G401 (cell line): ENCODE data around the gene NEK1. TPM values are rescaled to one million over a fixed set of nuclear protein-coding genes. Genes with fewer than 3 reads are reported as not detected.
A peak's percentile ranks its signal among the peaks of the same experiment; 100 is the strongest.

Source experiments
- DNase-seq: peaks from one replicate; pipeline ENCODE4 v3.0.0-alpha.2; 2015; ENCODE audit warnings: low spot score
- in situ Hi-C: cut with HindIII; loops from 2 replicates; pipeline ENCODE4 v1.10.0; 2016; ENCODE audit warnings: low sequenced_read_pairs, mixed read lengths
- total RNA-seq: library from RNA; depleted of rRNA; stranded (reverse); fragments of >200 nt; shearing (Covaris generic); gene quantifications from 2 replicates; pipeline ENCODE4 v1.2.3, GENCODE V29; 2014

Gene NEK1
- total RNA-seq, 1 experiment from 2014 or later = 3.9 TPM

- in situ Hi-C loops = no loop called here
- DNase-seq = no peak
Measured at GRCh38 chr4:169399976-169400767, 212.2 kb downstream of the NEK1 start.

GRCh38 chr4:169398316-169398715 is 214.1 kb downstream of the NEK1 start:
- in situ Hi-C loops = no loop called here
- no peak for DNase-seq

- no peak for DNase-seq
- in situ Hi-C loops = no loop called here
Measured at GRCh38 chr4:169397762-169398161, 214.6 kb downstream of the NEK1 start.

GRCh38 chr4:169385376-169385775 is 227.0 kb downstream of the NEK1 start:
- in situ Hi-C loops = no loop called here
- no peak for DNase-seq

GRCh38 chr4:169384779-169385178 is 227.6 kb downstream of the NEK1 start:
- no peak for DNase-seq
- in situ Hi-C loops = no loop called here

GRCh38 chr4:169383724-169384123 is 228.7 kb downstream of the NEK1 start:
- DNase-seq = no peak
- in situ Hi-C loops = no loop called here

GRCh38 chr4:169379688-169380087 is 232.7 kb downstream of the NEK1 start:
- DNase-seq = no peak
- in situ Hi-C loops = no loop called here

GRCh38 chr4:169377367-169377766 is 235.0 kb downstream of the NEK1 start:
- in situ Hi-C loops = no loop called here
- no peak for DNase-seq

GRCh38 chr4:169376421-169376820 is 236.0 kb downstream of the NEK1 start:
- in situ Hi-C loops = no loop called here
- DNase-seq = no peak

- in situ Hi-C loops = no loop called here
- no peak for DNase-seq
Measured at GRCh38 chr4:169372791-169373190, 239.6 kb downstream of the NEK1 start.

GRCh38 chr4:169369634-169370033 is 242.7 kb downstream of the NEK1 start:
- in situ Hi-C loops = no loop called here
- DNase-seq = no peak

- in situ Hi-C loops = no loop called here
- no peak for DNase-seq
Measured at GRCh38 chr4:169367826-169368225, 244.6 kb downstream of the NEK1 start.

GRCh38 chr4:169366821-169367220 is 245.6 kb downstream of the NEK1 start:
- DNase-seq = no peak
- in situ Hi-C loops = no loop called here

- in situ Hi-C loops = no loop called here
Measured at GRCh38 chr4:169362607-169363006, 249.8 kb downstream of the NEK1 start.

GRCh38 chr4:169361756-169362155 is 250.6 kb downstream of the NEK1 start:
- DNase-seq = no peak
- in situ Hi-C loops = no loop called here

More at GRCh38 chr4:169362607-169363006, 249.8 kb downstream of the NEK1 start:
- no peak for DNase-seq

- DNase-seq = no peak
- in situ Hi-C loops = no loop called here
Measured at GRCh38 chr4:169359961-169360360, 252.4 kb downstream of the NEK1 start.

GRCh38 chr4:169352360-169352759 is 260.0 kb downstream of the NEK1 start:
- no peak for DNase-seq
- in situ Hi-C loops = no loop called here

- peak; percentile 5 for DNase-seq
- in situ Hi-C loops = no loop called here
Measured at GRCh38 chr4:169351872-169352271, 260.5 kb downstream of the NEK1 start.

- in situ Hi-C loops = no loop called here
- DNase-seq = no peak
Measured at GRCh38 chr4:169348541-169348940, 263.8 kb downstream of the NEK1 start.

- in situ Hi-C loops = no loop called here
Measured at GRCh38 chr4:169346840-169347239, 265.5 kb downstream of the NEK1 start.

GRCh38 chr4:169345316-169345721 is 267.1 kb downstream of the NEK1 start:
- DNase-seq = no peak
- in situ Hi-C loops = no loop called here

More at GRCh38 chr4:169346840-169347239, 265.5 kb downstream of the NEK1 start:
- no peak for DNase-seq
